Activated naive CD8-positive, alpha-beta T cell treated with anti-CD3 and anti-CD28 coated beads for 36 hours (primary cell): ENCODE measurements around the gene COL12A1. TPM values are rescaled to one million over a fixed set of nuclear protein-coding genes. Genes with fewer than 3 reads are reported as not detected.

Experiments used
- DNase-seq: peaks from one replicate; pipeline ENCODE4 v3.0.0; 2021
- H3K27ac Mint-ChIP-seq: one replicate; pipeline ENCODE4 v1.8.0; 2022; ENCODE audit warnings: mild to moderate bottlenecking, moderate library complexity, mixed read lengths
- H3K27me3 Mint-ChIP-seq: one replicate; pipeline ENCODE4 v1.8.0; 2022; ENCODE audit warnings: mild to moderate bottlenecking, mixed read lengths
- H3K36me3 Mint-ChIP-seq: one replicate; pipeline ENCODE4 v1.8.0; 2021; ENCODE audit warnings: mild to moderate bottlenecking, mixed read lengths
- H3K4me1 Mint-ChIP-seq: one replicate; pipeline ENCODE4 v1.8.0; 2021; ENCODE audit warnings: mixed read lengths
- H3K4me3 Mint-ChIP-seq: one replicate; pipeline ENCODE4 v1.8.0; 2022; ENCODE audit warnings: mild to moderate bottlenecking, moderate library complexity, mixed read lengths
- H3K9me3 Mint-ChIP-seq: one replicate; pipeline ENCODE4 v1.8.0; 2022; ENCODE audit warnings: mixed read lengths
- total RNA-seq, 2 experiments: library from RNA; stranded (reverse); gene quantifications; one replicate each; pipeline ENCODE4 v1.2.3, GENCODE V29; 2021

COL12A1 gene
- total RNA-seq, 2 experiments from 2014 or later, result 0.16 TPM; not detected in 1

- Mint-ChIP-seq H3K27me3 (peaks cover 22% of the 10 kb centered on the region), H3K4me3 (no peak overlapping the region), H3K9me3 (no peaks in the 10 kb centered on the region), H3K4me1 (no peaks in the 10 kb centered on the region), H3K27ac (no peak overlapping the region), H3K36me3 (no peaks in the 10 kb centered on the region)
- no peak for DNase-seq
These were observed 33.9 kb downstream of the COL12A1 start for GRCh38 chr6:75171986-75172385.

GRCh38 chr6:75171567-75171966, 34.3 kb downstream of the COL12A1 start:
- Mint-ChIP-seq H3K27ac (no peak overlapping the region), H3K36me3 (no peaks in the 10 kb centered on the region), H3K4me1 (no peaks in the 10 kb centered on the region), H3K9me3 (no peaks in the 10 kb centered on the region), H3K27me3 (peaks cover 22% of the 10 kb centered on the region), H3K4me3 (no peak overlapping the region)
- DNase-seq, result no peak

GRCh38 chr6:75170691-75171560, 34.9 kb downstream of the COL12A1 start:
- DNase-seq, result no peak
- no peak overlapping the region for H3K4me3 Mint-ChIP-seq
- no peaks in the 10 kb centered on the region for H3K9me3 Mint-ChIP-seq
- no peaks in the 10 kb centered on the region for H3K36me3 Mint-ChIP-seq
- no peaks in the 10 kb centered on the region for H3K4me1 Mint-ChIP-seq
- no peak overlapping the region for H3K27ac Mint-ChIP-seq
- H3K27me3 Mint-ChIP-seq, result peaks cover 17% of the 10 kb centered on the region

- H3K4me3 Mint-ChIP-seq, result no peak overlapping the region
- H3K36me3 Mint-ChIP-seq, result no peaks in the 10 kb centered on the region
- no peak overlapping the region for H3K27ac Mint-ChIP-seq
- peaks cover 14% of the 10 kb centered on the region for H3K27me3 Mint-ChIP-seq
- no peak for DNase-seq
- H3K9me3 Mint-ChIP-seq, result no peaks in the 10 kb centered on the region
- H3K4me1 Mint-ChIP-seq, result no peaks in the 10 kb centered on the region
These were observed 35.9 kb downstream of the COL12A1 start for GRCh38 chr6:75169689-75170586.

- Mint-ChIP-seq H3K27ac (no peak overlapping the region), H3K4me1 (no peaks in the 10 kb centered on the region), H3K4me3 (no peak overlapping the region), H3K36me3 (no peaks in the 10 kb centered on the region), H3K27me3 (peaks cover 11% of the 10 kb centered on the region), H3K9me3 (no peaks in the 10 kb centered on the region)
- DNase-seq, result no peak
These were observed 38.0 kb downstream of the COL12A1 start for GRCh38 chr6:75167851-75168250.

- DNase-seq, result no peak
- Mint-ChIP-seq H3K4me3 (no peak overlapping the region), H3K27ac (no peak overlapping the region), H3K9me3 (no peaks in the 10 kb centered on the region), H3K36me3 (no peaks in the 10 kb centered on the region), H3K27me3 (peaks cover 16% of the 10 kb centered on the region), H3K4me1 (no peaks in the 10 kb centered on the region)
These were observed 38.5 kb downstream of the COL12A1 start for GRCh38 chr6:75167325-75167724.

GRCh38 chr6:75166773-75167172, 39.1 kb downstream of the COL12A1 start:
- no peaks in the 10 kb centered on the region for H3K36me3 Mint-ChIP-seq
- no peak overlapping the region for H3K27ac Mint-ChIP-seq
- peaks cover 16% of the 10 kb centered on the region for H3K27me3 Mint-ChIP-seq
- no peaks in the 10 kb centered on the region for H3K9me3 Mint-ChIP-seq
- H3K4me1 Mint-ChIP-seq, result no peaks in the 10 kb centered on the region
- DNase-seq, result no peak
- H3K4me3 Mint-ChIP-seq, result no peak overlapping the region

GRCh38 chr6:75166236-75166635, 39.6 kb downstream of the COL12A1 start:
- no peaks in the 10 kb centered on the region for H3K36me3 Mint-ChIP-seq
- no peak for DNase-seq
- H3K27ac Mint-ChIP-seq, result no peak overlapping the region
- peaks cover 16% of the 10 kb centered on the region for H3K27me3 Mint-ChIP-seq
- no peaks in the 10 kb centered on the region for H3K4me1 Mint-ChIP-seq
- H3K9me3 Mint-ChIP-seq, result no peaks in the 10 kb centered on the region
- no peak overlapping the region for H3K4me3 Mint-ChIP-seq

GRCh38 chr6:75158176-75158575, 47.7 kb downstream of the COL12A1 start:
- Mint-ChIP-seq H3K27me3 (peaks cover 30% of the 10 kb centered on the region), H3K9me3 (no peaks in the 10 kb centered on the region), H3K27ac (no peak overlapping the region), H3K36me3 (no peaks in the 10 kb centered on the region), H3K4me3 (no peak overlapping the region), H3K4me1 (no peaks in the 10 kb centered on the region)
- DNase-seq, result no peak

- no peak overlapping the region for H3K27ac Mint-ChIP-seq
- no peaks in the 10 kb centered on the region for H3K36me3 Mint-ChIP-seq
- H3K4me3 Mint-ChIP-seq, result no peak overlapping the region
- no peak for DNase-seq
- H3K4me1 Mint-ChIP-seq, result no peaks in the 10 kb centered on the region
- peaks cover 25% of the 10 kb centered on the region for H3K27me3 Mint-ChIP-seq
- no peaks in the 10 kb centered on the region for H3K9me3 Mint-ChIP-seq
These were observed 48.5 kb downstream of the COL12A1 start for GRCh38 chr6:75157336-75157735.

- Mint-ChIP-seq H3K4me1 (no peaks in the 10 kb centered on the region), H3K27ac (no peak overlapping the region), H3K27me3 (peaks cover 24% of the 10 kb centered on the region), H3K36me3 (no peaks in the 10 kb centered on the region), H3K9me3 (no peaks in the 10 kb centered on the region), H3K4me3 (no peak overlapping the region)
- DNase-seq, result no peak
These were observed 49.5 kb downstream of the COL12A1 start for GRCh38 chr6:75156186-75156878.

- H3K36me3 Mint-ChIP-seq, result no peaks in the 10 kb centered on the region
- no peaks in the 10 kb centered on the region for H3K4me1 Mint-ChIP-seq
- peaks cover 24% of the 10 kb centered on the region for H3K27me3 Mint-ChIP-seq
- no peak overlapping the region for H3K27ac Mint-ChIP-seq
- no peak for DNase-seq
- H3K4me3 Mint-ChIP-seq, result no peak overlapping the region
- no peaks in the 10 kb centered on the region for H3K9me3 Mint-ChIP-seq
These were observed 50.2 kb downstream of the COL12A1 start for GRCh38 chr6:75155631-75156030.

GRCh38 chr6:75154973-75155372, 50.9 kb downstream of the COL12A1 start:
- H3K4me3 Mint-ChIP-seq, result no peak overlapping the region
- no peaks in the 10 kb centered on the region for H3K4me1 Mint-ChIP-seq
- no peak for DNase-seq
- peaks cover 26% of the 10 kb centered on the region for H3K27me3 Mint-ChIP-seq
- H3K27ac Mint-ChIP-seq, result no peak overlapping the region
- H3K9me3 Mint-ChIP-seq, result no peaks in the 10 kb centered on the region
- H3K36me3 Mint-ChIP-seq, result no peaks in the 10 kb centered on the region

GRCh38 chr6:75150685-75151412, 55.0 kb downstream of the COL12A1 start:
- H3K36me3 Mint-ChIP-seq, result no peaks in the 10 kb centered on the region
- H3K27me3 Mint-ChIP-seq, result peaks cover 23% of the 10 kb centered on the region
- no peak for DNase-seq
- no peak overlapping the region for H3K4me3 Mint-ChIP-seq
- H3K9me3 Mint-ChIP-seq, result peaks cover 8% of the 10 kb centered on the region
- no peak overlapping the region for H3K27ac Mint-ChIP-seq
- peaks cover 7% of the 10 kb centered on the region for H3K4me1 Mint-ChIP-seq
